Hepatocyte (in vitro differentiated cells): Measurements from ENCODE around the gene TNFRSF6B. TPM values are rescaled to one million over a fixed set of nuclear protein-coding genes. Genes with fewer than 3 reads are reported as not detected.
A peak's percentile ranks its signal among the peaks of the same experiment; 100 is the strongest.

Experiments used
- DNase-seq: peaks from one replicate; pipeline ENCODE4 v3.0.0-alpha.2; 2016; ENCODE audit warnings: low spot score
- H2AFZ ChIP-seq: fragments of 200-600 bp; sonication (generic); 2 replicates; pipeline ENCODE4 v1.6.0; 2016; ENCODE audit warnings: antibody characterized with exemption, mild to moderate bottlenecking
- H3K27ac ChIP-seq: fragments of 200-600 bp; sonication (generic); 2 replicates; pipeline ENCODE4 v1.5.1; 2016; ENCODE audit warnings: mild to moderate bottlenecking
- H3K27me3 ChIP-seq: fragments of 200-600 bp; sonication (generic); 2 replicates; pipeline ENCODE4 v1.6.1; 2016
- H3K36me3 ChIP-seq: fragments of 200-600 bp; sonication (generic); replicated peaks from 2 replicates; pipeline ENCODE4 v1.5.1; 2016; ENCODE audit warnings: low read depth; ENCODE audit not compliant: insufficient read depth
- H3K4me1 ChIP-seq: fragments of 200-600 bp; sonication (generic); 2 replicates; pipeline ENCODE4 v1.5.1; 2016; ENCODE audit warnings: mild to moderate bottlenecking, moderate library complexity; ENCODE audit not compliant: insufficient read depth
- H3K4me2 ChIP-seq: fragments of 200-600 bp; sonication (generic); 2 replicates; pipeline ENCODE4 v1.6.0; 2016
- H3K4me3 ChIP-seq: fragments of 200-600 bp; sonication (generic); 2 replicates; pipeline ENCODE4 v1.5.1; 2016; ENCODE audit warnings: mild to moderate bottlenecking
- H3K79me2 ChIP-seq: fragments of 200-600 bp; sonication (generic); 2 replicates; pipeline ENCODE4 v1.6.0; 2017; ENCODE audit warnings: mild to moderate bottlenecking
- H3K9me2 ChIP-seq: fragments of 200-600 bp; sonication (generic); replicated peaks from 2 replicates; pipeline ENCODE4 v1.6.0; 2017; ENCODE audit warnings: mild to moderate bottlenecking; ENCODE audit not compliant: insufficient read depth
- H3K9me3 ChIP-seq: fragments of 200-600 bp; sonication (generic); 2 replicates; pipeline ENCODE4 v1.5.1; 2016; ENCODE audit warnings: low read depth, mild to moderate bottlenecking
- H4K20me1 ChIP-seq: fragments of 200-600 bp; sonication (generic); 2 replicates; pipeline ENCODE4 v1.6.0; 2016; ENCODE audit warnings: mild to moderate bottlenecking; ENCODE audit not compliant: insufficient read depth, poor library complexity, severe bottlenecking
- EZH2 ChIP-seq: fragments of 200-600 bp; sonication (generic); IDR thresholded peaks from 2 replicates; pipeline ENCODE4 v1.6.1; 2016; ENCODE audit warnings: antibody characterized with exemption, mild to moderate bottlenecking, borderline replicate concordance
- EZH2phosphoT487 ChIP-seq: fragments of 200-600 bp; sonication (generic); IDR thresholded peaks from one replicate; pipeline ENCODE4 v1.6.1; 2018; ENCODE audit warnings: antibody characterized with exemption, mild to moderate bottlenecking, low read depth, moderate library complexity; ENCODE audit not compliant: unreplicated experiment, severe bottlenecking
- WGBS: methylation state at CpG from one replicate; pipeline ENCODE4 v1.1.6; 2016; ENCODE audit warnings: low lambda C conversion rate; ENCODE audit errors: missing lambda C conversion rate; 5-methylcytosine and 5-hydroxymethylcytosine counted together
- polyA plus RNA-seq: library from polyadenylated mRNA; unstranded; fragments of >200 nt; fragmentation: Nextera tagmentation; extraction: Ambion mirVana; gene quantifications from 2 replicates; pipeline ENCODE4 v1.2.1, GENCODE V29; 2016
- total RNA-seq: library from RNA; depleted of rRNA; stranded (reverse); fragments of >200 nt; gene quantifications from 2 replicates; pipeline ENCODE4 v1.2.3, GENCODE V29; 2014
- TF ChIP-seq, protein P1 (sequence below): fragments of 200-600 bp; sonication (generic); IDR thresholded peaks from 2 replicates; pipeline ENCODE4 v1.5.1; 2016; ENCODE audit warnings: antibody characterized with exemption, mild to moderate bottlenecking; ENCODE audit not compliant: poor library complexity

TNFRSF6B gene
- total and polyA plus RNA-seq, 2 experiments from 2014 or later: 0.97 to 4.2 TPM

- Histone ChIP-seq H2AFZ (no peak overlapping the region), H3K4me3 (no peak overlapping the region), H3K4me1 (peaks cover 11% of the 10 kb centered on the region)
Measured at GRCh38 chr20:63686094-63686491, 10.4 kb upstream of the TNFRSF6B start.

GRCh38 chr20:63686492-63687321 is 9.7 kb upstream of the TNFRSF6B start:
- H2AFZ ChIP-seq: no peak overlapping the region

More at GRCh38 chr20:63686094-63686491, 10.4 kb upstream of the TNFRSF6B start:
- no peak overlapping the region for H3K4me2 ChIP-seq
- 98% methylated on average over 24 of the region's 24 CpGs for WGBS
- TF ChIP-seq, protein P1, sequence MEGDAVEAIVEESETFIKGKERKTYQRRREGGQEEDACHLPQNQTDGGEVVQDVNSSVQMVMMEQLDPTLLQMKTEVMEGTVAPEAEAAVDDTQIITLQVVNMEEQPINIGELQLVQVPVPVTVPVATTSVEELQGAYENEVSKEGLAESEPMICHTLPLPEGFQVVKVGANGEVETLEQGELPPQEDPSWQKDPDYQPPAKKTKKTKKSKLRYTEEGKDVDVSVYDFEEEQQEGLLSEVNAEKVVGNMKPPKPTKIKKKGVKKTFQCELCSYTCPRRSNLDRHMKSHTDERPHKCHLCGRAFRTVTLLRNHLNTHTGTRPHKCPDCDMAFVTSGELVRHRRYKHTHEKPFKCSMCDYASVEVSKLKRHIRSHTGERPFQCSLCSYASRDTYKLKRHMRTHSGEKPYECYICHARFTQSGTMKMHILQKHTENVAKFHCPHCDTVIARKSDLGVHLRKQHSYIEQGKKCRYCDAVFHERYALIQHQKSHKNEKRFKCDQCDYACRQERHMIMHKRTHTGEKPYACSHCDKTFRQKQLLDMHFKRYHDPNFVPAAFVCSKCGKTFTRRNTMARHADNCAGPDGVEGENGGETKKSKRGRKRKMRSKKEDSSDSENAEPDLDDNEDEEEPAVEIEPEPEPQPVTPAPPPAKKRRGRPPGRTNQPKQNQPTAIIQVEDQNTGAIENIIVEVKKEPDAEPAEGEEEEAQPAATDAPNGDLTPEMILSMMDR: no peak
- no peak for TF ChIP-seq EZH2phosphoT487
- TF ChIP-seq EZH2: no peak
- no peak for DNase-seq
- H3K27ac ChIP-seq: peak overlapping the region; percentile 60
- no peaks in the 10 kb centered on the region for H3K36me3 ChIP-seq
- no peaks in the 10 kb centered on the region for H3K9me2 ChIP-seq
- no peaks in the 10 kb centered on the region for H4K20me1 ChIP-seq
- no peaks in the 10 kb centered on the region for H3K9me3 ChIP-seq
- H3K27me3 ChIP-seq: no peaks in the 10 kb centered on the region
- no peaks in the 10 kb centered on the region for H3K79me2 ChIP-seq

GRCh38 chr20:63687419-63688178 is 8.9 kb upstream of the TNFRSF6B start:
- H4K20me1 ChIP-seq: no peaks in the 10 kb centered on the region
- H3K27me3 ChIP-seq: no peaks in the 10 kb centered on the region
- H3K9me2 ChIP-seq: no peaks in the 10 kb centered on the region
- no peaks in the 10 kb centered on the region for H3K36me3 ChIP-seq
- H3K4me3 ChIP-seq: no peak overlapping the region
- 93% methylated on average over 23 of the region's 29 CpGs for WGBS
- H3K4me1 ChIP-seq: peaks cover 3% of the 10 kb centered on the region
- no peak for DNase-seq
- no peak overlapping the region for H2AFZ ChIP-seq
- TF ChIP-seq, protein P1: no peak
- no peak for TF ChIP-seq EZH2
- no peak for TF ChIP-seq EZH2phosphoT487
- no peaks in the 10 kb centered on the region for H3K9me3 ChIP-seq
- H3K27ac ChIP-seq: no peak overlapping the region
- H3K79me2 ChIP-seq: no peaks in the 10 kb centered on the region
- H3K4me2 ChIP-seq: no peak overlapping the region

More at GRCh38 chr20:63686492-63687321, 9.7 kb upstream of the TNFRSF6B start:
- no peak overlapping the region for H3K4me2 ChIP-seq
- H3K27ac ChIP-seq: peak overlapping the region; percentile 60
- no peaks in the 10 kb centered on the region for H3K9me3 ChIP-seq
- no peaks in the 10 kb centered on the region for H3K36me3 ChIP-seq
- no peaks in the 10 kb centered on the region for H3K79me2 ChIP-seq
- H4K20me1 ChIP-seq: no peaks in the 10 kb centered on the region
- H3K4me1 ChIP-seq: peaks cover 11% of the 10 kb centered on the region
- DNase-seq: peak; percentile 60
- WGBS: 81% methylated on average over 43 of the region's 45 CpGs
- H3K27me3 ChIP-seq: no peaks in the 10 kb centered on the region
- H3K4me3 ChIP-seq: no peak overlapping the region
- TF ChIP-seq EZH2 (no peak), EZH2phosphoT487 (no peak)
- TF ChIP-seq, protein P1: no peak
- H3K9me2 ChIP-seq: no peaks in the 10 kb centered on the region
